HG03103 (cell line): ENCODE results near the gene COX20.
A peak's percentile ranks its signal among the peaks of the same experiment; 100 is the strongest.

Experiments used
- ATAC-seq: cut with Tn5 transposase; IDR thresholded peaks from one replicate; pipeline ENCODE4 v1.9.1; 2021; ENCODE audit warnings: low read depth; ENCODE audit not compliant: unreplicated experiment

COX20 gene

DNA sequence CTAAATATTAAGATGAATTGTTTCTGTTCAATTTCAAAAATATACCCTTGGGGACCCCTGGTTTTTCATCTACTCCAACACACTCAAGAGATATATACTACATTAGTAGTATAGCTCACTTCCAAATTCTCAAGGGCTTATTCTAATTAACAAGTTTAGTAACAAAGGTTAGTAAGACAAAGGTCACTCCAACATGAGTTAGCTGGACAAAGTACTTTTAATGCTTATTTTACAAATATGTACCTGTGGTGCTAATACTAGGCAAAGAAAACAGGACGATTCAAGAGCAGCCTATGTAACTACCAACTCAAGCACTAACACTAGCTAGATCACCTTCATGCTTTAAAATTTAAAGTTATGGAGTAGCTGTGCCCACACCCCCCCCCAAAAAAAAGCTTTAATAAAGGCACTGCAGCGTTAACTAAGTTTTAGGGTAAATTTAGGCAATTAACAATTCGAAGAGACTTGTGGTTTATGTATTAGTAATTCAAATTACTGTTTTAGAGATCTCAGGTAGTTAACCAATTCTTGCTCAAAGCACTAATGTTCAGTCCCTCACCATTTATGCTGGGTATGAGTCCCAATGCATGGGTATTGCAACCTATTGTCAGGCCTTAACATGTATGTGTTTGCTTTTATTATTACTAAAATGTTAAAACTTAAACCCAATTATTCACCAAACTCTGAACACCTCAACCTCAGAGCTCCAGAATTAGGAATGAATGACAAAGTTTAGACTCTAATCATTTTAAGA lies 14.8 kb downstream of the COX20 start:
- ATAC-seq = no peak

DNA sequence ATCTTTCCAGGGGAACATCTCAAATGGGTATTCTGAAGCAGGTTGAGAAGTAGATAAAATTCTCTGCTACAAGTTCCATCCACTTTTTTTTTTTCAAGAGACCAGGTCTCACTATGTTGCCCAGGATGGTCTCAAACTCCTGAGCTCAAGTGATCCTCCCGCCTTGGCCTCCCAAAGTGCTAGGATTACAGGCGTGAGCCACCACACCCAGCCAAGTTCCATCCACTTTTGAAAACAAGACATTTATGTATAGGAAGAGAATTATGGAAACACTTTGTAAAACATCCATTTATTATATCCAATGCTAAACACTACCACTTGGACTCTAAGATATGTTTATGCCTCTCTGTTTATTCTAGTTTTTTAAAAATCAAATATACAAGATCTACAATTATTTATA lies 15.4 kb downstream of the COX20 start:
- ATAC-seq = no peak

DNA sequence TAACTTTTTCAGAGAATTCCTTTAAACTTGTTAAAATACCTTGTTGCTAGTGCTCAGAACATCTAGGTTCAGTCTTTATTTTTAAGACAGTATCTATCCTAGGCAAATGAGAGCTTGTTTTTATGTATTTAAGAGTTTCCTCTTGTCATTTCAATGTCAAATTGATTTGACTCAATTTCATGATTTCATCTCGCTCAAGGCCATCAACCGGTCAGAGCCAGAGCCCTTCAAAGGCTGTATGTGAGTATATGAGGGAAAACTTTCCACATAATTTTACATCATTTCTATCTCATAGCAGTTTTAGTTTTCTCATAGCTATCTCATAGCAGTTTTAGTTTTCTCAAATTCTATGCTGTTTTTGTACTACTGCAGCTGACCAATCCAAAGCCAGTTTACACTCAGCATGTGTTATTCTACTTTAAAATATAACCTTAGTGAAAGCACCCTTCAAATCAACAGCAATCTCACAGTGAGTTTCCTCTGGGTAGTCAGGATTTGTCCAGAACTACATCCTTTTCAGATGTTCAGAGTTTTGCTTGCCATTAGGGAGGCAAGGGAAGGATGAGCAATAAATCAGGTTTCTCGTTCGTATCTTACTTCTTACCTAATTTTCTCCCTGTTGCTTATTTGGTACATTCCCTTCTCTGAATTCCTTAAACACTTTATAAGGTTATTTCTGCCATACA lies 16.2 kb downstream of the COX20 start:
- no peak for ATAC-seq

DNA sequence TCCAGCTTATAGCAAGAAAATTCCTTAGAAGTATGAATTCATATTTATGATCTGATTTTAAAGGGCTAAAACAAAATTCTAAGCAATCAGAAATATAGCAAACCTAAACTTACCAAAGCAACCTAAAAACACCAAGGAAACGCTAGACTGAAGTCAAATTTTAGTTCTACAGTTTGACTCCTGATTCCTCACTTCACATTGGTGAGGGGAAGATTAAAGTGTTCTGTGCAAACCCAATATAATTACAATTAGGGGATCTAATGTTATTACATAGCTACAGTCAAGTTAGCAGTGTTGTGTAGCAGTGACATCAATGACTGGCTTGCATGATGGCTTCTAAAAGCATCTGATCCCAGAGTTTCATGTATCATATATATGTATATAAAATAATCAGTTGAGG lies 17.2 kb downstream of the COX20 start:
- no peak for ATAC-seq

DNA sequence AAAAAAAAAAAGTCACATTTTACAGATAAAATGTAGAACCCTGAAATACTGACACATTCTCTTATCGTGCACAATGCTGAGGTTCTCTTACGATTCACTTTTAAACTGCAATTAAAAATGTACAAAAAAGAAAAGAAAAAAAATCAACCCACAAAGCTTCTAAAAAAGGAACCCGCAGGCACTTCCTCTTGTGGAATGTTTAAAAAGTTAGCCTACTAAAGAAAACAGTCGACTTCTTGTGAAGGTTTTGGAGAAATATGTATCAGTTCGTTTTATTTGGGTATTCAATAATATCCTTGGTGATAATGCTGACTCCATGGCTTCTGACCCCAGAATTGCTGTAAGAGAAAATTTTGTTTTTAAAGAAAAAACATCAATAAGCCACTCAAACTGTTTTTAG lies 18.7 kb downstream of the COX20 start:
- no peak for ATAC-seq

DNA sequence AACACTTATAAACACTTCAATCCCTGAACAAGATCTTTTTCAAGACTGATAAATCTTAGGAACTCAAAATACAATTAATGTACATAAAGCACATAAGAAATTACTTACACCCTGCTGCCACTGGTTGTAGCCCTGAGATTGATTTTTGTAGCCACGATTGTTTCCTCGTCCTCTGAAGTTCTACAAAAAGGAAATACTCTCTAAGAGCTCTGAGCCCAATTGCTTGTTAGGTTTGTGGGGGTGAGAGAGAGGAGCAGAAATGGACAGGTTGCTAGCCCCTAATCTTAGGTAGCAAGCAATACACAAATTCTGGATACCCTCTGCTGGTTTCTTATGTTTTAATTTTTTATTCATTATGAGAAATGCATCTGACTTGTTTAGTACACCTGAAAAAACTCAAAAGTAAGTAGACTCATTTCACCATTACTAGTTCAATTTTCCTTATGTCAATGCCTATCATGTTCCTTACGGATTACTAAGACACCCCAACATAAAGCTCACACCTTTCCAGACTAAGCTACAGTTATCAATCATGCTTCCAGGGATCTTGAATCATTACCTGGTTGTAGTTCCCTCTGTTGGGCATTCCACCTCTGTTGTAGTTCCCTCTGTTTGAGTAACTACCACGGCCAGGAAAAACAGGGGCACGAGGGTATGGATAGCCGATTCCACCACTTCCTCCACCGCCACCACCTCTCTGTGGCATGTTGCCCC lies 19.6 kb downstream of the COX20 start:
- ATAC-seq = no peak

DNA sequence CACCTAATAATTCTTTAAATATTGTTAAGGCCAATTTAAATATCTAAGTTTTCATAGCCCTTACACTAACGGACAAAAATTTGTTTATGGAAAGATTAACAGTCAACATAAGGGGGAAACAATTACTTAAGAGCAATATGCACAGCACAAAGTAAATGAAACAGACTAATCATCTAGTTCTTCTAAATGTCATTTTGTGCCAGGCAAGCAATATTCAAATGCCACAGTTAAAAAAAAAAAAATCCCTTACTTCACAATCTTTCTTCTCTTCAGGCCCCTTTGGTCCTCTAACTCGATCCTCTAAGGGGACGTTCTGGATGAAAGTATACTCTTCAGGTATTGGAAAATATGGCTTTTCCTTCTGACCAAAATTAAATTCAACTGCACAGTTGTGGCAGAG lies 22.3 kb downstream of the COX20 start:
- ATAC-seq = no peak

DNA sequence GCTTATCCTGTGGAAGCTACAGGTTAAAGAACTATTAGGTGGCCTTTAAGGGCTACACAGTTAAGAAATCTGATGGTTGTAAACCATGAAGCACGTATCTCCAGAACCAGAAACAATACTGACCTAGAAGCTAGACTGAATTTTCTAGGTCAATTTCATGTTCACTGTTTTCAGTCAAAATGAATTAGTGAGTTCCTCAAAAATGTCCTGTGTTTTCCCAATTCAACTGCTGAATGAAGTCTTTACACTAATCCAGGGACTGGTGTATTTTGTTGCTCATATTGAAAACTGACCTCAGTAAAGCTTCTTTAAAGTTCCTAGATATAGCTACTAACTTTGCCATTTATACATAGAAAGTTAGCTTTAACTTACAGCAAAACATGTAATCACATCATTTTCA lies 22.9 kb downstream of the COX20 start:
- ATAC-seq = no peak

DNA sequence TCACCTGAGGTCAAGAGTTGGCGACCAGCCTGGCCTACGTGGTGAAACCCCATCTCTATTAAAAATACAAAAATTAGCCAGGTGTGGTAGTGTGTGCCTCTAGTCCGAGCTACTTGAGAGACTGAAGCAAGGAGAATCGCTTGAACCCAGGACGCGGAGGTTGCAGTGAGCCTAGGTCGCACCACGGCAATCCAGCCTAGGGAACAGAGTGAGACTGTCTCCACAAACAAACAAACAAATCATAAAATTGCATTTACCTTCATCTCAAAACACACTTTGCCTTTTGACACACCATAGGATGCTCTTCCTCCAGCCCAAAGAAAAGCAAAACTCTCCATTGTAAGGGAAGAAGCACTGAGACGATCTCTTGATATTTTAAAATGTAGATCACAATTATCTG lies 24.6 kb downstream of the COX20 start:
- no peak for ATAC-seq

DNA sequence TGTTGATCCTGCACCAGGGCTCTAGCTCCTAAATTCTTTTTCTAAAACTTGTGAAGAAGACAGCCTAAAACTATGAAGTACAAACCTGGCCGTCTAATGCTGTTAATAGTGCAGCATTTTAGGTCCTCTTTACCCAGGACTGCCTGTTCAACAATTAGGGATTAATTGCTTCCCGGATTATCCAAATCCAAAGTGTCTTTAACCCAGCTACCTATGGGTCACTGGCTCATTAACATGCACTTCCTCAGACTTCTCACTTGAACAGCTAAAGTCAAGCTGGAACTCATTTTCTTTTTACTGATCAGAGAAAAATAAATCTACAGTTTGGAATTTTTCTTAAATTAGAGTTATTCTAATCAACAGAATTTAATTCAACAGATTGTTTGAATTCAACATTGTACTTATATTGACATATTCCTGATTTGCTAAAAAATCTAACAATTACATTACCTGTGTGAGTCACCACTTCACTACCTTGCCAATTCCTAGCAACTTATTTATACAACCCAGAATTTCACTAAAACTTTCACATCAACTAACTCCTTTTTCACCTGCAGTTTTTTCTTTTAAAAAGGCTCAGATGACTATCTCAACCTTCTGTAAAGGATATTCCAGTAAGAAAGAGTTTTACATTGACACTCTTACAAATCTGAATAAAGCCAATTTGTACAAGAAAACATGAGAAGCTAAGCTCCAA lies 25.6 kb downstream of the COX20 start:
- no peak for ATAC-seq

DNA sequence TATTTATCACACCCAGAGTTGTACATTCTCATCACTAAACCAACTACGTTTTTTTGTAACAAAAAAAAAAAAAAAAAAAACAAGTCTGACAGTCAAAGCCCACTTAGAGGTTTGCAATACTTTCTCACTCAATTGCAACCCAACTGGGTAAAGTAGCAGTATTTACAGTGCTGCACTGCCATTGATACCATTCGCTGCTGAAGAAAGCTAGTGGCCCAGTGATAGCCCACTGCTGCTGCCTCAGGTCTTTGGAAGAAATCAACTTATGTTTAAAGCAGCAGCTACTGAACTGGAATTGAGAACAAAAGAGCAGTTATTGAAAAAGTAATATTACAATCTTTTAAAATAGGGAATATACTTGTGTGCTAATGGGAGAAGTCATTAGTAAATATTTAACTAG lies 26.2 kb downstream of the COX20 start:
- no peak for ATAC-seq

DNA sequence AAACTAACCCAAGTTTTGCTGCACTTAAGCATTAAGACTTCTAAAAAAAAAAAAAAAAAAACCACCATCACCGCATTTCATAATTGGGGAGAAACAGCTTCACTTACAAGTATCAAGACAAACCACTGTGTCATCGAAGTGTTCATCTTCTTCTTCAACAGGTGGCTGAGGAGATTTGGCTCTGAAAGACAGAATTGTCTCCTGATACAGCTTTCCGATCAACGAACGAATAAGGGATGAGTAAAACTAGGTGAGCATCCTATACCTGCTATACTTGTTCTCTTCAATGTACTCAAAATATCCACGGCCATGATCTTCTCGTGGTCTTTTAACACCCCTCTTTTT lies 26.9 kb downstream of the COX20 start:
- ATAC-seq = no peak

DNA sequence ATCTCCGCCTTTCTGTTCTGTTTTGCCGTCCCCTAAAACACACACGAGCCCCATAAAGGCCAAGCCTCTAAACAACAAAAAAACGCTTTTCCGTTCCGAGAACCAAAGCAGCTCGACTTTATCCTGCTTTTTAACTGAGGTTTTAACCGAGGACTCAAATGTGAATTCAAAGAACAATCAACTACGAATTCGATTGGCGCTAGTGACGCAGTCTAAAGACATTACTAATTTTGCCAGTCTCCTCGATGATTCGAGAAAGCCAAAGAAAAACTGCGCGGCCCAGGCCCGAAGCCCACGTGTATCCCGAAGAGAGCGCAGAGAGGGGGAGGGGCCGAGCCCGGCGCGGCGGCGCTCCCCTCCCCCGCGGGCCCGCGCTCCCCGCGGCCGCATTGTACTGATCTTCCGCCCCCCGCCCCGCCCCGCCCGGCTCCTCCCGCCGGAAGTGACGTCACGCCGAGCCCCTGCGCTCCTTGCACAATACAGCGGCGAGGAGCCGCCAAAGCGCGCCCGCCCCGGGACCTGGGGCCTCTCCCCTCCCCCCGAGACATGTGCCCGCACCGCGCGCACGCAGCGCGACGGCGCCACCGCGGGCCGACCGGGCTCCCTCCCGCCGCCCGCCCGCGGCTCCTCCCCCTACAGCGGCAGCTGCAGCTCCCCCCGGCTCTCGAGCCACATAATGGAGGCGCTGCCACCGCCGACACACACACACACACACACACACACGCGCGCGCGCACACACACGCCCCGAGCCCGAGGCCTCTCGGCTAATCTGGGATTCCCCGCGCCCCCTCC lies 27.4 kb downstream of the COX20 start:
- ATAC-seq = peak; percentile 52

DNA sequence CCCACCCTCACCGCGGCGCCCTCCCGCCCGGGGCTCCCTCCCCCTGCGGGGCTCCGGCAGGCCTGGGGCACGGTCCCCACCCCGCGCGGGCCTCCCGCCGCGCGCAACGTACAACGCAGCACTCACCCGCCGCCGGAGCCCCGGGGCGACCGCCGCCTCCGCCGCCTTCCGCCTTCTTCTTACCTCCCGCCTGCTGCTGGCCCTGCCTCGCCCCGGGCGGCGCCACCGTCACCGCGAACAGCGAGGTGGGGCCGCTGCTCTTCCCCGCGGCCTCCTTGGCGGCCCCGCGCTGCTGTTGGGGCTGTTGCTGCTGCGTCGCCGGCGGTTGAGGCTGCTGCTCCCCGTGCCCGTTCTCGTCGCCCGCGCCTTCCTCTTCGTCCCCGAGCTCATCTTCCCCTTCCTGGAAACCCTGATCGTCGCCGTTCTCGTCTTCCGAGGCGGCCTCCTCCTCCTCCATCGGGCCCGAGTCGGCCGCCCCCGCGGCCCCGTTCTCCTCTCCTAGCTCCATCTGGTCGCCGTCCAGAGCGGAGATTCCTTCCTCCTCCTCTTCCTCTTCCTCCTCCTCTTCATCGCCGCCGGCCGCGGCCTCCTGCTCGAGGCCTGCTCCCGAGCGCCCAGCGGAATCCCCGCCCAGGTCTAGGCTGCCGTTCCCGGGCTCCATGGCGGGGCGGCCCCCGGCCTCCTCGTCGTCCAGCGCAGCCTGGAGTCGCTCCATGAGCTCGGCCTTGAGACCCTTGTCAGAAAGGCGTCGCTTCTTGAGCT lies 28.2 kb downstream of the COX20 start:
- ATAC-seq = peak; percentile 1

DNA sequence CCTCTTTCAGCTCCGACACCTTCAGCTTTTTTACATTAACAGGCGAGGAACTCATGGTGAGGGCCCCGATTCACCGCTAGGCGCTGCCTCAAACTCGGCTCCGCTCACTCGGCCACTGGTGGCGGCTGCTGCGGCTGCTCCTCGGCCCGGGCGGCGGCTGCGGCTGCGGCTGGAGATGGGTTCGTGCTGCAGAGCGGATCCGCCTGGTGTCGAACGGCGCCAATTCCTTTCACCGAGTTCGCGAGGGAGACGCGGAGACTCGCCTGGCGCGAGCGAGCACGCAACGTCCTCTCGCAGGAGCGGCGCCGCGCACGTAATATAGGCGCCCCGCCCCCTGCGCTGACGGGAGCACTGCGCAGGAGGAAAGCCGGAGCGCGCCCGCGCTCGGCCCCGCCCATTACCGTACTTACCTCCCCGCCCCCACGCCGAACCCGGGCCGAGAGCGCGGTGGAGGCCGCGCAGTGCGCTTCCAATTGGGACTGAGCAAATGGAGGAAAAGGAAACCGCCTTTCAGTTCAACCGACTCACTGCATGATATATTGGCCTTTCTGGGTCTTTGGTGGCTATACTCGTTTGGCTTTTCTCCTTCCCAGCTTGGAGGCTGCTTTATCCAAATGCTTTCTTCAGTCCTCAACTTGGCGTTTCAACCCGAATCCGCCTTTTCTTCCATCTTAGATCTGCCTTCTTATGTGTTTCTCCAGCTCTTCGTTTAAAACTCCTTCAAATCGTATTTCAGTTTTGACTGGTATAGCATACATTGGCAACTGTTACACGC lies 29.0 kb downstream of the COX20 start, which contains the start of gene HNRNPU:
Gene HNRNPU (minus strand): TSS at position 291 of the 775 bp plus-strand sequence. CDS start 236 bp downstream, at position 55.
- peak; percentile 48 for ATAC-seq

DNA sequence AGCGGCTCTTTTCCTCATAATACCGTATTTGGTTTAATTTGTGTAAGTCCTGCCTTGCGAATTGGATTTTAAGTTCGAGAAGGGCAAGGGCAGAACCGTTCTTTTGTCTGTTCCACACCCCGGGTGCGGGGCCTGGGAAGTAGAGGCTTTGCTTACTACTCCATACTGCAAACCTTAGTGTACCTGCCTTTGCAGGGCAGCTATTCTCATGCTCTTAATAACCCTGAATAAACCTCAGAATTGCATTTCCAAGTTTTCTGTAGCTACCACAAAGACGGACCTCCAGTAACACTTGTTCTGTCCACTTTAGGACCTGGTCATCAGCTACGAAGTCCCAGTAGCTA lies 29.5 kb downstream of the COX20 start:
- no peak for ATAC-seq

DNA sequence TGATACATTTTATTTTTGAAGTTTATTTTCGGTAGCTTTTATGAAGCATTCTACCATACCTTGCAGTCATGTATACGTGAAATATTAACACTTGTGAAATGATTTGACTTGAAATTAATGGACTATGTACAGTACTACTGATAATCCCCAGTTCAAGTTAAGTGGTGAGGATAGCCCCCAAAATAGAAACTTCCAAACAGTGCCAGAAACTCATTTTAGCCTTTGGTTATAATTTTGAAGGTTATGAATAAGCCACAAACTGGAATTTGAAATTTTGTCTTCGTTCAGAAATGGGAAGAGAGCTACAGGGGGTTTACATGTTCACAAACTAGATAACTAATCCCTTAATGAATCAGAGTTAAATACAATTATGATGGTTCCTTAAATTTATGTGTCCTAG lies 30.4 kb downstream of the COX20 start:
- ATAC-seq = no peak

DNA sequence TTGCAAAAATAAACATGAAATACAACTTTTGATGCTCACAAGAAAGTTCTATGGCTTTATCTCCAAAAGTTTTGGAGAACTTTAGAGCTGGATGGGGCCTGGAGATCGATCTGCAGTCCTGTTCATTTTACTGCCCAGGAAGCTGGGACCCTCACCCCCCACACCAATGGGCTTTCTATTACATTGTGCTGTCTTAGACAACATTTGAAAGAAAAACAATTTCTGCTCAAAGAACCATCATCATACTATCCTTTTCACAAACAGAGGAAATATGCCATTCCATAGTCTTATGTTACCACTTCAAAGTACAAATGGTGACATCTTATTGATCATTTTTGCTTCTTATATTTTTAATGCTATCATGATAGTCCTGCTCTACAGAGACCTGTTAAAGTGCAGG lies 30.9 kb downstream of the COX20 start:
- ATAC-seq = no peak
